ENCODE data around the gene KLHL1. TPM values are rescaled to one million over a fixed set of nuclear protein-coding genes. Genes with fewer than 3 reads are reported as not detected.
"Not testable (repeated sequence)": the region's sequence is repeated elsewhere in the genome, so short reads cannot be mapped to it uniquely, and the experiment has no call there.

KLHL1 gene, protein sequence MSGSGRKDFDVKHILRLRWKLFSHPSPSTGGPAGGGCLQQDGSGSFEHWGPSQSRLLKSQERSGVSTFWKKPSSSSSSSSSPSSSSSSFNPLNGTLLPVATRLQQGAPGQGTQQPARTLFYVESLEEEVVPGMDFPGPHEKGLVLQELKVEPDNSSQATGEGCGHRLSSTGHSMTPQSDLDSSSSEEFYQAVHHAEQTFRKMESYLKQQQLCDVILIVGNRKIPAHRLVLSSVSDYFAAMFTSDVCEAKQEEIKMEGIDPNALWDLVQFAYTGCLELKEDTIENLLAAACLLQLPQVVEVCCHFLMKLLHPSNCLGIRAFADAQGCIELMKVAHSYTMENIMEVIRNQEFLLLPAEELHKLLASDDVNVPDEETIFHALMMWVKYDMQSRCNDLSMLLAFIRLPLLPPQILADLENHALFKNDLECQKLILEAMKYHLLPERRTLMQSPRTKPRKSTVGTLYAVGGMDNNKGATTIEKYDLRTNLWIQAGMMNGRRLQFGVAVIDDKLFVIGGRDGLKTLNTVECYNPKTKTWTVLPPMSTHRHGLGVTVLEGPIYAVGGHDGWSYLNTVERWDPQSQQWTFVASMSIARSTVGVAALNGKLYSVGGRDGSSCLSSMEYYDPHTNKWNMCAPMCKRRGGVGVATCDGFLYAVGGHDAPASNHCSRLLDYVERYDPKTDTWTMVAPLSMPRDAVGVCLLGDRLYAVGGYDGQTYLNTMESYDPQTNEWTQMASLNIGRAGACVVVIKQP
- total RNA-seq (ENCODE audit: low replicate concordance): not detected in 2 replicates

DNA sequence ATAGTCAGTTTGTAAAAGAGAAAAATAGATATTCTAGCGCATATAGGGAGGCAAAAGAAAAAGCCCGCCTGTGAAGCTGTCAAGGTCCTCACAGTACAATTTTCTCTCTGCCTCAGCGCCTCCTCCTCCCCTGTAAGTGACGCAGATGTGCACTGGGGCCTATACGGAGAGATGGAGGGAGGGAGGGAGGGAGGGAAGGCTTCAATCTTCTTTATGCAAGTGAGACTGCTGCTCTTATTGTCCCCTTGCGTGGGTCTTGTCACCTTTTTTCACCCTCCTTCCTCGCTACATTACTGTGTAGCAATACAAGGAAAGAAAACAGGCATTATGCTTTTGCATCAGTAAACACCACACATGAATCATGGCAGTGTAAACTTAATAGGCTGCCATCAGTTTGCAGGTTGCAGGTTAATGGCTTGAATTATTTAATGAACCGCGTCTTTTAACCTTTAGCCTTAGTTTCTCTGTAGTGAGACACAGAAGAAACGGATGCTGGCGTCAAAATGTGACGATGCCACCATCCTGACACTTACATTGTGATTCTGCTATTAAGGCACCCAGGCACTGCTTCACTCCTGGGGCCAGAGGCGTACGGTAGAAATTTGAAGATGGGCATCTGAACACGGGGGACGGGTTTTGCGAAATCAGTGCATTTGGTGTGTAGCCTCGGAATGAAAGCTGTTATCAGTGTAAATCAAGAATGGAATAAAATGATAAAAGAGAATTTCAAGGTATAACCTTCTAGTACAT is at the start of gene KLHL1:
TSS of gene KLHL1 (minus strand) at position 97 of the 750 bp plus-strand sequence. CDS start 753 bp downstream, outside the sequence.
- Mint-ChIP-seq H3K4me1 (peaks cover 2% of the 10 kb centered on the region), H3K36me3 (no peaks in the 10 kb centered on the region), H3K4me3 (peak within 1 kb of the TSS; percentile 88), H3K27me3 (ENCODE audit: insufficient read depth, low read depth) (peaks cover 16% of the 10 kb centered on the region), H3K9me3 (no peaks in the 10 kb centered on the region), H3K27ac (no peak within 1 kb of the TSS)
- Histone ChIP-seq H3K9ac (no peak within 1 kb of the TSS), H3F3A (ENCODE audit: low read depth) (no peaks in the 10 kb centered on the region), H2AFZ (replicated peaks) (peak within 1 kb of the TSS; percentile 98), H3K27me3 (peaks cover 76% of the 10 kb centered on the region), H3K4me2 (peak within 1 kb of the TSS; percentile 100), H3K36me3 (no peaks in the 10 kb centered on the region), H3K4me3 (peak within 1 kb of the TSS; percentile 65), H3K27ac (no peak within 1 kb of the TSS), H3K79me2 (ENCODE audit: low read depth) (no peaks in the 10 kb centered on the region), H3K9me3 (ENCODE audit: low read depth) (no peaks in the 10 kb centered on the region), H4K20me1 (ENCODE audit: low read depth) (no peaks in the 10 kb centered on the region), H3K4me1 (peaks cover 4% of the 10 kb centered on the region)
- TF ChIP-seq EZH2 (IDR thresholded peaks at IDR 0.05) (no peak), EZH2phosphoT487 (IDR thresholded peaks at IDR 0.05) (no peak)
- TF ChIP-seq, protein P1, sequence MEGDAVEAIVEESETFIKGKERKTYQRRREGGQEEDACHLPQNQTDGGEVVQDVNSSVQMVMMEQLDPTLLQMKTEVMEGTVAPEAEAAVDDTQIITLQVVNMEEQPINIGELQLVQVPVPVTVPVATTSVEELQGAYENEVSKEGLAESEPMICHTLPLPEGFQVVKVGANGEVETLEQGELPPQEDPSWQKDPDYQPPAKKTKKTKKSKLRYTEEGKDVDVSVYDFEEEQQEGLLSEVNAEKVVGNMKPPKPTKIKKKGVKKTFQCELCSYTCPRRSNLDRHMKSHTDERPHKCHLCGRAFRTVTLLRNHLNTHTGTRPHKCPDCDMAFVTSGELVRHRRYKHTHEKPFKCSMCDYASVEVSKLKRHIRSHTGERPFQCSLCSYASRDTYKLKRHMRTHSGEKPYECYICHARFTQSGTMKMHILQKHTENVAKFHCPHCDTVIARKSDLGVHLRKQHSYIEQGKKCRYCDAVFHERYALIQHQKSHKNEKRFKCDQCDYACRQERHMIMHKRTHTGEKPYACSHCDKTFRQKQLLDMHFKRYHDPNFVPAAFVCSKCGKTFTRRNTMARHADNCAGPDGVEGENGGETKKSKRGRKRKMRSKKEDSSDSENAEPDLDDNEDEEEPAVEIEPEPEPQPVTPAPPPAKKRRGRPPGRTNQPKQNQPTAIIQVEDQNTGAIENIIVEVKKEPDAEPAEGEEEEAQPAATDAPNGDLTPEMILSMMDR (IDR thresholded peaks at IDR 0.05): no peak
- peak; percentile 28 for DNase-seq (ENCODE audit: low spot score)

DNA sequence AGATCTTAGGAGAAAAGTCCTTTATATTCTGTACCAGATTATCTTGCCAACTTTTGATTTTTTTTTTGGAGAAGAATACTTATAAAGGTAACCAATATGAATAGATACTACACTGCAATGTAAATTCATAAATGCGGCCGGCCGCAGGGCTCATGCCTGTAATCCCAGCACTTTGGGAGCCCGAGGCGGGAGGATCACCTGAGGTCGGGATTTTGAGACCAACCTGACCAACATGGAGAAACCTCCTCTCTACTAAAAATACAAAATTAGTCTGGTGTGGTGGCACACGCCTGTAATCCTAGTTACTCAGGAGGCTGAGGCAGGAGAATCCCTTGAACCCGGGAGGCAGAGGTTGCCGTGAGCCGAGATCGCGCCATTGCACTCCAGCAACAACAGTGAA is 34.4 kb upstream of the KLHL1 start:
- H2AFZ ChIP-seq (replicated peaks); H3K79me2 ChIP-seq (ENCODE audit: low read depth); H3K9ac ChIP-seq; H4K20me1 ChIP-seq (ENCODE audit: low read depth); H3K27me3 Mint-ChIP-seq (ENCODE audit: insufficient read depth, low read depth); H3K4me2 ChIP-seq; H3K27ac ChIP-seq; H3K27me3 ChIP-seq; H3K4me1 ChIP-seq; H3K9me3 Mint-ChIP-seq; H3K36me3 ChIP-seq; H3K4me3 ChIP-seq; H3K36me3 Mint-ChIP-seq; DNase-seq (ENCODE audit: low spot score); H3F3A ChIP-seq (ENCODE audit: low read depth); H3K9me3 ChIP-seq (ENCODE audit: low read depth); H3K27ac Mint-ChIP-seq; H3K4me3 Mint-ChIP-seq; H3K4me1 Mint-ChIP-seq: not testable (repeated sequence)

DNA sequence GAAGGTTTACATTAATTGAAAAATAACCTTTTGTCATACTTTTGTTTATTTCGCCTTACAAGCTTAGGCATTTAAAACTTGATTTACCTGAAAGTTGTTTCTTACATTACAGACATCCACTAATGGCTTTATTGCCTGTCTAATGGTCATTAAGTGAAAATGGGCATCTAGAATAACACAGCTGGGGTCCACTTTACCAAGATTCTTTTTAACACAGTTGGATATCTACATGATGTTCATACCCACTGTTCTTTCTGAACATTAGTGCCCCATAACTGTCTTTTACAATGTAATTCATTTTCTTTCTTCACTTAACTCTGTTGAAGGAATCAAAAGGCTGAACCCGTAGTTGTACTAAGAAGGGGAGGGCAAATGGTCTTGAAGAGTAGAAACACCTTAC is 19.8 kb upstream of the KLHL1 start:
- Histone ChIP-seq H3K9ac (no peak overlapping the region), H3K4me1 (no peaks in the 10 kb centered on the region), H3K4me3 (no peak overlapping the region), H3K9me3 (ENCODE audit: low read depth) (no peaks in the 10 kb centered on the region), H3K4me2 (no peak overlapping the region), H4K20me1 (ENCODE audit: low read depth) (no peaks in the 10 kb centered on the region), H3K27me3 (no peaks in the 10 kb centered on the region), H2AFZ (replicated peaks) (no peak overlapping the region), H3K79me2 (ENCODE audit: low read depth) (no peaks in the 10 kb centered on the region), H3K27ac (no peak overlapping the region), H3F3A (ENCODE audit: low read depth) (no peaks in the 10 kb centered on the region), H3K36me3 (no peaks in the 10 kb centered on the region)
- Mint-ChIP-seq H3K27me3 (ENCODE audit: insufficient read depth, low read depth) (no peaks in the 10 kb centered on the region), H3K36me3 (no peaks in the 10 kb centered on the region), H3K4me1 (no peaks in the 10 kb centered on the region), H3K4me3 (no peak overlapping the region), H3K9me3 (no peaks in the 10 kb centered on the region), H3K27ac (no peak overlapping the region)
- no peak for DNase-seq (ENCODE audit: low spot score)
- TF ChIP-seq EZH2 (IDR thresholded peaks at IDR 0.05): no peak
- TF ChIP-seq EZH2phosphoT487 (IDR thresholded peaks at IDR 0.05): no peak
- TF ChIP-seq, protein P1 (IDR thresholded peaks at IDR 0.05): no peak

Measured in neural progenitor cell (in vitro differentiated cells).